C1 segment of cervical spinal cord (tissue), 14 donors: ENCODE results near the gene CACNA1F.

Experiments
- DNase-seq, 14 donors: peaks; one replicate each; lab custom pipeline; 2025; lab: John Stamatoyannopoulos, UW

CACNA1F gene

DNA sequence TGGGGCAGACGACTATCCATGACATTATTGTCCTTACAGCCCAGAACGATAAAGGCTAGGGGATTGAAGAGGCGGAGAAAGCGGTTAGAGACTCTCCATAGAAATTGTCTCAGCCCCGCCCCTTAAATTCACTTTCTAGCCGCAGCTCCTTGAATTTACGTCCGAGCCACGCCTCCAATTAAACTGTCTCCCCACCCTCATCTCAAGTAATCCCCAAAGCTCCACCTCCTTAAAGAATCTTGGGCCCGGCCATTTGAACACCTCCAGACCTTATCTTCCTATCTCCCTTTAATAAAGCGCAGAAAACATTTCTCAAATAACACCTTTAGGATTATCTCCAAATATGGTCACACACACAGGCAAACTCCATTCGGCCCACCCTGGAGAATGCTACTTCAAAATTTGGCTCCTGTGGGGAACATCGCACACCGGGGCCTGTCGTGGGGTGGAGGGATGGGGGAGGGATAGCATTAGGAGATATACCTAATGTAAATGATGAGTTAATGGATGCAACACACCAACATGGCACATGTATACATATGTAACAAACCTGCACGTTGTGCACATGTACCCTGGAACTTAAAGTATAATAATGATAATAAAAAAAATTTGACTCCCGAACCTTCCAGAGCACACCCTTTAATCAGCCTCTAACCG lies 77.8 kb downstream of the CACNA1F start:
- peak in 2 of 14 donors; percentile 18 to 57 for DNase-seq
